WTC11 (cell line): ENCODE measurements around the gene ATG5. TPM values are rescaled to one million over a fixed set of nuclear protein-coding genes. Genes with fewer than 3 reads are reported as not detected.

ENCODE experiments used
- ATAC-seq: fragments of 200-7000 bp; cut with Tn5 transposase; 2 replicates; pipeline ENCODE4 v1.10.0; 2021; ENCODE audit warnings: mild to moderate bottlenecking, moderate library complexity
- CTCF ChIA-PET: fragments of 300-600 bp; sonication (Branson Sonifier 250); formaldehyde crosslinking; loops from one replicate; lab custom pipeline; 2021; ENCODE audit warnings: antibody characterized with exemption; lab: Charles Lee
- POLR2A ChIA-PET: fragments of 350-600 bp; sonication (Branson Sonifier 250); formaldehyde crosslinking; loops from one replicate; lab custom pipeline; 2021; ENCODE audit warnings: antibody characterized with exemption; lab: Charles Lee
- DNase-seq: peaks from one replicate; pipeline ENCODE4 v3.0.0; 2021; ENCODE audit warnings: low spot score
- H3K27ac Mint-ChIP-seq: 2 replicates; pipeline ENCODE4 v1.8.0; 2021; ENCODE audit warnings: mixed read lengths
- H3K27me3 Mint-ChIP-seq: 2 replicates; pipeline ENCODE4 v1.8.0; 2021; ENCODE audit warnings: low read depth, mild to moderate bottlenecking, moderate library complexity, mixed read lengths
- H3K36me3 Mint-ChIP-seq: 2 replicates; pipeline ENCODE4 v1.8.0; 2021; ENCODE audit warnings: mixed read lengths
- H3K4me1 Mint-ChIP-seq: 2 replicates; pipeline ENCODE4 v1.8.0; 2022; ENCODE audit warnings: mixed read lengths
- H3K4me3 Mint-ChIP-seq: 2 replicates; pipeline ENCODE4 v1.8.0; 2021; ENCODE audit warnings: mild to moderate bottlenecking, moderate library complexity, mixed read lengths
- H3K9me3 Mint-ChIP-seq: 2 replicates; pipeline ENCODE4 v1.8.0; 2021; ENCODE audit warnings: mixed read lengths
- CTCF ChIP-seq: fragments of 200-600 bp; IDR thresholded peaks from 2 replicates; pipeline ENCODE4 v1.8.0; 2022; ENCODE audit warnings: antibody characterized with exemption
- ELF4 ChIP-seq: sonication (generic); formaldehyde crosslinking; IDR thresholded peaks from 2 replicates; pipeline ENCODE4 v1.8.1; 2022; ENCODE audit warnings: low read depth, mild to moderate bottlenecking, moderate library complexity, missing genetic modification reagents
- EMX1 ChIP-seq: fragments of 250-450 bp; sonication (Bioruptor Pico); IDR thresholded peaks from 2 replicates; pipeline ENCODE4 v1.8.0; 2021; ENCODE audit warnings: mild to moderate bottlenecking
- HMGXB4 ChIP-seq: sonication (generic); formaldehyde crosslinking; IDR thresholded peaks from 2 replicates; pipeline ENCODE4 v1.8.1; 2023; ENCODE audit warnings: mild to moderate bottlenecking, moderate library complexity, missing genetic modification reagents
- IRF2 ChIP-seq: sonication (generic); formaldehyde crosslinking; IDR thresholded peaks from 2 replicates; pipeline ENCODE4 v1.8.0; 2022; ENCODE audit warnings: low read depth, missing genetic modification reagents, borderline replicate concordance
- MXD4 ChIP-seq: fragments of 250-450 bp; sonication (Bioruptor Pico); IDR thresholded peaks from 2 replicates; pipeline ENCODE4 v1.8.0; 2021; ENCODE audit warnings: mild to moderate bottlenecking, moderate library complexity, borderline replicate concordance
- NFATC4 ChIP-seq: fragments of 250-450 bp; sonication (Bioruptor Pico); IDR thresholded peaks from 2 replicates; pipeline ENCODE4 v1.9.0; 2021; ENCODE audit warnings: mild to moderate bottlenecking
- NR1H2 ChIP-seq: sonication (generic); formaldehyde crosslinking; IDR thresholded peaks from 2 replicates; pipeline ENCODE4 v1.9.0; 2021; ENCODE audit warnings: mild to moderate bottlenecking, moderate library complexity, missing genetic modification reagents
- SMAD4 ChIP-seq: sonication (generic); formaldehyde crosslinking; IDR thresholded peaks from 2 replicates; pipeline ENCODE4 v1.8.0; 2022; ENCODE audit warnings: mild to moderate bottlenecking, missing genetic modification reagents
- SOX15 ChIP-seq: fragments of 250-450 bp; sonication (Bioruptor Pico); IDR thresholded peaks from 2 replicates; pipeline ENCODE4 v1.9.0; 2021; ENCODE audit warnings: mild to moderate bottlenecking
- USF1 ChIP-seq: sonication (generic); formaldehyde crosslinking; IDR thresholded peaks from 2 replicates; pipeline ENCODE4 v1.8.0; 2022; ENCODE audit warnings: mild to moderate bottlenecking, missing genetic modification reagents
- ZBTB21 ChIP-seq: sonication (generic); formaldehyde crosslinking; IDR thresholded peaks from 2 replicates; pipeline ENCODE4 v1.8.1; 2023; ENCODE audit warnings: mild to moderate bottlenecking, missing genetic modification reagents, borderline replicate concordance
- total RNA-seq: library from RNA; stranded (reverse); gene quantifications from 3 replicates; pipeline ENCODE4 v1.2.3, GENCODE V29; 2021
- TF ChIP-seq, protein P1 (sequence below): sonication (generic); formaldehyde crosslinking; IDR thresholded peaks from 2 replicates; pipeline ENCODE4 v1.8.0; 2023; ENCODE audit warnings: mild to moderate bottlenecking, missing genetic modification reagents
- TF ChIP-seq, protein P2 (sequence below): sonication (generic); formaldehyde crosslinking; conservative IDR thresholded peaks from 2 replicates; pipeline ENCODE4 v1.8.1; 2022; ENCODE audit warnings: mild to moderate bottlenecking, missing genetic modification reagents
- TF ChIP-seq, protein P3 (sequence below): fragments of 250-450 bp; sonication (Bioruptor Pico); IDR thresholded peaks from 2 replicates; pipeline ENCODE4 v1.9.0; 2021; ENCODE audit warnings: mild to moderate bottlenecking, borderline replicate concordance

The ATG5 gene
- total RNA-seq, 1 experiment from 2014 or later: 32.6 TPM

DNA sequence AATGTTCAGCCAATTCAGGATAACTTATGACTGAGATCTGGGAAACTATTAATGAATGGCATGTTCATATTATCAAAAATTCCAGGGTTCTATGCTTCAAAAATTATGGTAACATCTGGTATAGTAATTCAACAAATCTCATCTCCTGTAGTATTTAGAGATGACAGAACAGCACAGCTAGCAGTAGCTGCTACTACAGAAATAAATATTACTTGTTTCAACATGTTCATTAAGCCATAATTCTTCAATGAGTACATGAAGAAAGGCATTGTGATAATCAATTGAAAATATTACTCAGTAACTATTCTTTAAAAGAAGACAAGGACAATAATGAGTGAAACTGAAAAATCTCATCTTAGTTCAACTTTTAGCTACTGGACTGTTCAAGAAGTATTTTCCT lies 66.8 kb downstream of the ATG5 start (continued):
- TF ChIP-seq, protein P1, sequence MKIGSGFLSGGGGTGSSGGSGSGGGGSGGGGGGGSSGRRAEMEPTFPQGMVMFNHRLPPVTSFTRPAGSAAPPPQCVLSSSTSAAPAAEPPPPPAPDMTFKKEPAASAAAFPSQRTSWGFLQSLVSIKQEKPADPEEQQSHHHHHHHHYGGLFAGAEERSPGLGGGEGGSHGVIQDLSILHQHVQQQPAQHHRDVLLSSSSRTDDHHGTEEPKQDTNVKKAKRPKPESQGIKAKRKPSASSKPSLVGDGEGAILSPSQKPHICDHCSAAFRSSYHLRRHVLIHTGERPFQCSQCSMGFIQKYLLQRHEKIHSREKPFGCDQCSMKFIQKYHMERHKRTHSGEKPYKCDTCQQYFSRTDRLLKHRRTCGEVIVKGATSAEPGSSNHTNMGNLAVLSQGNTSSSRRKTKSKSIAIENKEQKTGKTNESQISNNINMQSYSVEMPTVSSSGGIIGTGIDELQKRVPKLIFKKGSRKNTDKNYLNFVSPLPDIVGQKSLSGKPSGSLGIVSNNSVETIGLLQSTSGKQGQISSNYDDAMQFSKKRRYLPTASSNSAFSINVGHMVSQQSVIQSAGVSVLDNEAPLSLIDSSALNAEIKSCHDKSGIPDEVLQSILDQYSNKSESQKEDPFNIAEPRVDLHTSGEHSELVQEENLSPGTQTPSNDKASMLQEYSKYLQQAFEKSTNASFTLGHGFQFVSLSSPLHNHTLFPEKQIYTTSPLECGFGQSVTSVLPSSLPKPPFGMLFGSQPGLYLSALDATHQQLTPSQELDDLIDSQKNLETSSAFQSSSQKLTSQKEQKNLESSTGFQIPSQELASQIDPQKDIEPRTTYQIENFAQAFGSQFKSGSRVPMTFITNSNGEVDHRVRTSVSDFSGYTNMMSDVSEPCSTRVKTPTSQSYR (CRISPR knock-in tag): no peak
- TF ChIP-seq, protein P2, sequence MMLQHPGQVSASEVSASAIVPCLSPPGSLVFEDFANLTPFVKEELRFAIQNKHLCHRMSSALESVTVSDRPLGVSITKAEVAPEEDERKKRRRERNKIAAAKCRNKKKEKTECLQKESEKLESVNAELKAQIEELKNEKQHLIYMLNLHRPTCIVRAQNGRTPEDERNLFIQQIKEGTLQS (CRISPR knock-in tag): no peak
- TF ChIP-seq EMX1 (CRISPR knock-in tag): no peak
- no peak for TF ChIP-seq NFATC4 (CRISPR knock-in tag)
- TF ChIP-seq ZBTB21 (CRISPR knock-in tag): no peak
- TF ChIP-seq, protein P3, sequence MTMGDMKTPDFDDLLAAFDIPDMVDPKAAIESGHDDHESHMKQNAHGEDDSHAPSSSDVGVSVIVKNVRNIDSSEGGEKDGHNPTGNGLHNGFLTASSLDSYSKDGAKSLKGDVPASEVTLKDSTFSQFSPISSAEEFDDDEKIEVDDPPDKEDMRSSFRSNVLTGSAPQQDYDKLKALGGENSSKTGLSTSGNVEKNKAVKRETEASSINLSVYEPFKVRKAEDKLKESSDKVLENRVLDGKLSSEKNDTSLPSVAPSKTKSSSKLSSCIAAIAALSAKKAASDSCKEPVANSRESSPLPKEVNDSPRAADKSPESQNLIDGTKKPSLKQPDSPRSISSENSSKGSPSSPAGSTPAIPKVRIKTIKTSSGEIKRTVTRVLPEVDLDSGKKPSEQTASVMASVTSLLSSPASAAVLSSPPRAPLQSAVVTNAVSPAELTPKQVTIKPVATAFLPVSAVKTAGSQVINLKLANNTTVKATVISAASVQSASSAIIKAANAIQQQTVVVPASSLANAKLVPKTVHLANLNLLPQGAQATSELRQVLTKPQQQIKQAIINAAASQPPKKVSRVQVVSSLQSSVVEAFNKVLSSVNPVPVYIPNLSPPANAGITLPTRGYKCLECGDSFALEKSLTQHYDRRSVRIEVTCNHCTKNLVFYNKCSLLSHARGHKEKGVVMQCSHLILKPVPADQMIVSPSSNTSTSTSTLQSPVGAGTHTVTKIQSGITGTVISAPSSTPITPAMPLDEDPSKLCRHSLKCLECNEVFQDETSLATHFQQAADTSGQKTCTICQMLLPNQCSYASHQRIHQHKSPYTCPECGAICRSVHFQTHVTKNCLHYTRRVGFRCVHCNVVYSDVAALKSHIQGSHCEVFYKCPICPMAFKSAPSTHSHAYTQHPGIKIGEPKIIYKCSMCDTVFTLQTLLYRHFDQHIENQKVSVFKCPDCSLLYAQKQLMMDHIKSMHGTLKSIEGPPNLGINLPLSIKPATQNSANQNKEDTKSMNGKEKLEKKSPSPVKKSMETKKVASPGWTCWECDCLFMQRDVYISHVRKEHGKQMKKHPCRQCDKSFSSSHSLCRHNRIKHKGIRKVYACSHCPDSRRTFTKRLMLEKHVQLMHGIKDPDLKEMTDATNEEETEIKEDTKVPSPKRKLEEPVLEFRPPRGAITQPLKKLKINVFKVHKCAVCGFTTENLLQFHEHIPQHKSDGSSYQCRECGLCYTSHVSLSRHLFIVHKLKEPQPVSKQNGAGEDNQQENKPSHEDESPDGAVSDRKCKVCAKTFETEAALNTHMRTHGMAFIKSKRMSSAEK (CRISPR knock-in tag): no peak
- no peak for TF ChIP-seq NR1H2
- TF ChIP-seq HMGXB4: no peak
- TF ChIP-seq SOX15 (CRISPR knock-in tag): no peak
- no peak for TF ChIP-seq USF1 (CRISPR knock-in tag)

DNA sequence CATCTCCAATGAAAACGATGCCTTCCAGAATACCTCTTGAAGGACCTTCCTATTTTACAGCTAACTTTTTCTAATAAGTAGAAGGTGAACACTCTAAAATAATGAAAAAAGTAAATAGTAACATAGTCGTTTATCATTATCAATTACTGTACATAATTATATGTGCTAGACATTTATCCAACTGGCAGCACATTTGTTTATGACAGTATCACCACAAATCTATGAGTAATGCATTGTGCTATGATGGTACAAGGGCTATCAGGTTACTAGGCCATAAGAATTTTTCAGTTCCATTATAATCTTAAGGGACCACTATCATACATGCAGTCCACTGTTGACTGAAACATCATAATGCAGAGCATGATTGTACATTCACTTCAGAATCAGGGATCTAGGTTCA lies 68.4 kb downstream of the ATG5 start:
- DNase-seq (no peak), ATAC-seq (no peak)
- H3K4me3 Mint-ChIP-seq: no peak overlapping the region
- 0 out of 2 replicates have a peak, but pooled peaks cover 4% of the 10 kb centered on the region for H3K36me3 Mint-ChIP-seq
- POLR2A ChIA-PET: interaction anchor here (0.5 kb wide), 1 partner anchor 167 kb away, joined by 3 read pairs; no protein-coding TSS in a partner anchor
- peaks cover 11% of the 10 kb centered on the region for H3K4me1 Mint-ChIP-seq
- H3K9me3 Mint-ChIP-seq: no peaks in the 10 kb centered on the region
- no peaks in the 10 kb centered on the region for H3K27me3 Mint-ChIP-seq
- TF ChIP-seq MXD4 (CRISPR knock-in tag): no peak
- TF ChIP-seq ELF4 (CRISPR knock-in tag): no peak
- TF ChIP-seq SMAD4 (CRISPR knock-in tag): no peak
- TF ChIP-seq IRF2 (CRISPR knock-in tag): no peak
- TF ChIP-seq CTCF: no peak
- TF ChIP-seq, protein P1 (CRISPR knock-in tag): no peak
- no peak for TF ChIP-seq NFATC4 (CRISPR knock-in tag)
- CTCF ChIA-PET: no interaction called here
- no peak overlapping the region for H3K27ac Mint-ChIP-seq
